Epithelial cell of proximal tubule (primary cell): ENCODE measurements around the gene CRYBG1. TPM values are rescaled to one million over a fixed set of nuclear protein-coding genes. Genes with fewer than 3 reads are reported as not detected.

Source experiments
- DNase-seq: peaks from one replicate; pipeline ENCODE4 v3.0.0-alpha.2; 2011; ENCODE audit warnings: low read depth
- H3K4me3 ChIP-seq: 2 replicates; pipeline ENCODE4 v1.5.1; 2011; ENCODE audit warnings: low read depth, mild to moderate bottlenecking, low read length
- total RNA-seq: library from RNA; depleted of rRNA; stranded (reverse); fragments of >200 nt; gene quantifications from 2 replicates; pipeline ENCODE4 v1.2.3, GENCODE V29; 2015
- TF ChIP-seq, protein P1 (sequence below): conservative IDR thresholded peaks from 2 replicates; pipeline ENCODE4 v1.5.1; 2012; ENCODE audit warnings: low read depth, mild to moderate bottlenecking, low read length

The CRYBG1 gene
- total RNA-seq, 1 donor from 2014 or later = 6.5 TPM

DNA sequence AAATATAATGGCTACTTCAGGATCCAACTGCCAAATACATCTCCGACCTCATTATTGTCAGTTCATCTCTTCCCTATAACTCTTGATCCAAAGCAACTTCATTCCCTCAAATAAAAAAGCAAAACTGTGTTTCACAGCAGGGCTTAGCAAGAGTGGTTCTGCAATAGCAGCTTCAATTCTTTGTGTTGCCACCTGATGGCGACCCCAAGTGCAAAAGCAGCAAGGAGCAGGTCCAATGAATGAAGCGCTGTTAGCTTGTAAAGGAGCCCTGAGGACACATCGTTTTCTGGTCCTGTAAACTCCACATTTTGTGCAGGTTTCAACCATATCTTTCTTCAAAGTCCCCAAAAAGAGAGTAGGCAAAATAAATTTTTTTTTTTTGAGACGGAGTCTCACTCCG is 249.2 kb downstream of the CRYBG1 start:
- DNase-seq = no peak
- TF ChIP-seq, protein P1, sequence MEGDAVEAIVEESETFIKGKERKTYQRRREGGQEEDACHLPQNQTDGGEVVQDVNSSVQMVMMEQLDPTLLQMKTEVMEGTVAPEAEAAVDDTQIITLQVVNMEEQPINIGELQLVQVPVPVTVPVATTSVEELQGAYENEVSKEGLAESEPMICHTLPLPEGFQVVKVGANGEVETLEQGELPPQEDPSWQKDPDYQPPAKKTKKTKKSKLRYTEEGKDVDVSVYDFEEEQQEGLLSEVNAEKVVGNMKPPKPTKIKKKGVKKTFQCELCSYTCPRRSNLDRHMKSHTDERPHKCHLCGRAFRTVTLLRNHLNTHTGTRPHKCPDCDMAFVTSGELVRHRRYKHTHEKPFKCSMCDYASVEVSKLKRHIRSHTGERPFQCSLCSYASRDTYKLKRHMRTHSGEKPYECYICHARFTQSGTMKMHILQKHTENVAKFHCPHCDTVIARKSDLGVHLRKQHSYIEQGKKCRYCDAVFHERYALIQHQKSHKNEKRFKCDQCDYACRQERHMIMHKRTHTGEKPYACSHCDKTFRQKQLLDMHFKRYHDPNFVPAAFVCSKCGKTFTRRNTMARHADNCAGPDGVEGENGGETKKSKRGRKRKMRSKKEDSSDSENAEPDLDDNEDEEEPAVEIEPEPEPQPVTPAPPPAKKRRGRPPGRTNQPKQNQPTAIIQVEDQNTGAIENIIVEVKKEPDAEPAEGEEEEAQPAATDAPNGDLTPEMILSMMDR = peak; percentile 51
- no peak overlapping the region for H3K4me3 ChIP-seq

DNA sequence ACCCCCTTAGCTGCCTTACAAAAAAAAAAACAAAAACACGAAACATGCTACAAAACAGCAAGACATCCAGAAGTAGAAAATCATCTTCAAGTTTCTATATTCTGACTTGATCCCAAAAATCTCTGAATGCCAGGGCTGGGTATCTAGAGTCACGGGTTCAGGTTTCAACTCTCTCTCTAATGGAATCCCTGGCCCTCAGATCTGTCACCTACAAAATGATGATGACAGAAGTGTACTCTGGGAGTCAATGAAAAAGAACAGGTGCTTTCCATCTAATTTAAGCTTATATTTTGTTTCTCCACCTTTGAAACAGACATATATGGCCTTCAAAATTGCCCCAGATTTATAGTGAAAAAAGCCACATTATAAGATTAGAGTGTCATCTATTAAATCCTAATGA is 250.5 kb downstream of the CRYBG1 start:
- DNase-seq = no peak
- TF ChIP-seq, protein P1 = no peak
- no peak overlapping the region for H3K4me3 ChIP-seq

DNA sequence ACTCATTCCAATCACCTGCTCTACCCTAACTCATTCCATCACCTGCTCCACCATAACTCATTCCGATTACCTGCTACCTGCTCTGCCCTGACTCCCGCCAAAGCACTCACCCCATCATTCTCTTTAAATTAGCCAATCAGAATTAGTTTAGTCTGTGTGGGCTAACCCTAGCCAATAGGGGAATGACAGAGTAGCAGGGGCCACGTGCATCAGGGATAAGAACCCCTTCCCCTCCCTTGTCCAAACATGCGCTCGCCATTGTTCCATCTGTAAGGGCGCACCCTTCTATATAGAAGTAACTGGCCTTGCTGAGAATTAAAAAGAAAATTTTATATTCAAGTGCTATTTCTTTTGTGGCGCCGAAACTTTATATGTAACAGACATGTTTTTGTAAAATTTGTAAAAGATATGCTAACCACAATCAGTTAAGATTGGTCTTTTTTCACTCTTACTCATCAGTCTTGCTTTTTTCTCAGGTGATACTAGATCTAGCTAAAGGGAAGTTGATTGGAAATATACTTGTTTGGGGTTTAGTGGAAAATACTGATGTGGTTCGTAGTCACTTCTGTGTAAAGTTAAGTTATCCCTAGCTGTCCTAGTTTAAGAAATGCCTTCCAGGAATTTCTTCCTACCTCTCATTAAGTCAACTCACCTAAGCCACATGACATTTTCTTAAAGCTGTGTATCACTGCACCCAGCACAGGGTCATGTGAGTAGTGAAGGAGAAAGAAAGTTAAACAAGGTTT is 252.3 kb downstream of the CRYBG1 start:
- DNase-seq = no peak
- H3K4me3 ChIP-seq = no peak overlapping the region
- TF ChIP-seq, protein P1 = no peak

DNA sequence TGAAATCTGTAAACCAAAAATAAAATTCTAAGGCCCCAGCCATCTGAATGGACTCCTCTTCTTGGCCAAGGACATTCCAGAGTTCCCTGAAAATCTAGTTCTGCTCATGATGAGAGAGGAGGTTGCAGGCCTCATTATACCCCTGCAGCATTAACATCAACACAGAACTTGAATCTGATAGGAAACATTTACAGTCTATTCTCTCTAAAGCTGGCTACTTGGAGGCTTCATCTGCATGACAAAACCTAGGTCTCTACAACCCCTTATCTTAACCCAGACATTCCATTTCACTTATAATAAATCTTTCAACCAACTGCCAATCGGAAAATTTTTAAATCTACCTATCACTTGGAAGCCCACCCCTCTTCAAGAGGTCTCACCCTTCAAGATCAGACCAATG is 253.1 kb downstream of the CRYBG1 start:
- TF ChIP-seq, protein P1 = no peak
- H3K4me3 ChIP-seq = no peak overlapping the region
- DNase-seq = no peak

DNA sequence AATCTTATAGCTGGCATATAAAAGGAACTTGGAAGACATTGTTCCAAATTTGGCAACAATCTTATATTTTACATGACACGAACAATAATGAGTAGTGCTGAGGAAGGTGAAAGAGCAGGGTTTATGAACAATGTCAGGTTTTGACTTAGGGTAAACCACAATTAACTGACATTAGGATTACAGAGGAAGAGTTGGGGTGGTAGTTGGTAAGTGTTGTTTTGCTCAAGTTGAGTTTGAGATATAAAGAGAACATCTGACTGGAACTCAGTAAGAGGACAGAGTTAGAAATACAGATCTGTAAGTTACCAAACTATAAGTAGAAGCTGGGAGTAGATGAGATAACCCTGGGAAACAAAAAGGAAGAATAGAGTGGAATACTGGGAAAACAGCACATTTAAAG is 253.6 kb downstream of the CRYBG1 start:
- no peak for DNase-seq
- H3K4me3 ChIP-seq = no peak overlapping the region
- TF ChIP-seq, protein P1 = no peak

DNA sequence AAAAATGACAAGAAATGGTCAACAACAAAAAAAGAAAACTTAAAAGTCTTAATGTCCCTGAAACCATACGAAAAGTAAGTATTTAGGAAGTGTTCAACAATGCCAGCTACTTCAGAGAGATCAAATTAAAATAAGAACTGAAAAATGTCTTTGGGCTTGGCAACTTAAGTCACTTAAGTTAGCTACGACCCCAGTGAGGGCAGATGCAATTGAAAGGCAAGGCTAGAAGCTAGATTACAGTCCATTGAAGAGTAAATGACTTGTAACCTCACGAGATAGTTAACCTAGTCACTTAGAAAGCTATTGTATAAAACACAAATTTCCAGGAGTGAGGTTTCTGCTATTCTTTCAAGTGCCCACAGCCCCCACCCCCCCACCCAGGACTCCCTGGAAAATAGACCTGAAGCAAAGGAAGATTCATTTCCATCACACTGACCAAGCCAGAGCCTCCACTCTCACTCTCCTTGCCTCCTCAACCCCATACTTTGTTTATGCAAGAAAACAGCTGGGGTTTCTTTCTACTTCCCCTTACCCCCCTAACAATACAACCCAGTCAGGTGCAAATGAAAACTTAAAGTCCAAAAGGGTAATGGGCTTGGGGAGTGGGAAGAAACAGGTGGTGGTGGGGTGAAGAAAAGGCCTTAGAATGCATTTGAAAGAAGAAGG is 254.2 kb downstream of the CRYBG1 start:
- TF ChIP-seq, protein P1 = no peak
- H3K4me3 ChIP-seq = no peak overlapping the region
- no peak for DNase-seq
